GM12878 (cell line): Measurements from ENCODE around the gene DIPK1A. TPM values are rescaled to one million over a fixed set of nuclear protein-coding genes. Genes with fewer than 3 reads are reported as not detected.

ENCODE experiments used
- CHD4 ChIP-seq: fragments of 200-600 bp; sonication (generic); IDR thresholded peaks from 2 replicates; pipeline ENCODE4 v1.6.1; 2016; ENCODE audit warnings: mild to moderate bottlenecking
- CREM ChIP-seq: IDR thresholded peaks from 2 replicates; pipeline ENCODE4 v1.6.1; 2014; ENCODE audit warnings: antibody characterized with exemption, low read depth
- RFX5 ChIP-seq: IDR thresholded peaks from 2 replicates; pipeline ENCODE4 v1.6.1; 2011; ENCODE audit warnings: low read depth, low read length, improper control_type of control experiment
- TAF1 ChIP-seq: IDR thresholded peaks from 2 replicates; pipeline ENCODE4 v1.6.1; 2011; ENCODE audit warnings: mild to moderate bottlenecking, low read depth, low read length, borderline replicate concordance
- polyA plus RNA-seq, 11 experiments: library from polyadenylated mRNA; depleted of rRNA in 4 of 11; unstranded in 6 of 11; stranded (reverse) in 5 of 11; fragments of >200 nt; fragmentation: Nextera tagmentation in 4 of 11; fragmentation: Illumina TruSeq in 1 of 11; extraction: Ambion mirVana in 4 of 11; extraction: Trizol in 1 of 11; gene quantifications; 1 replicate in 1 of 11; 2 replicates in 10 of 11; pipeline versions ENCODE4 v1.2.1 to v1.2.3, GENCODE V29; 2011 to 2016; ENCODE audit warnings: inconsistent platforms in 2 of 11, missing spikeins in 2 of 11, low read depth in 1 of 11
- total RNA-seq, 4 experiments: library from RNA; depleted of rRNA in 3 of 4; stranded (reverse); fragments of >200 nt in 3 of 4; fragmentation: Illumina TruSeq in 1 of 4; extraction: Trizol in 1 of 4; gene quantifications; 2 replicates each; pipeline versions ENCODE4 v1.2.1 to v1.2.3, GENCODE V29; 2013 to 2021
- TF ChIP-seq, protein P1 (sequence below): fragments of 450-650 bp; conservative IDR thresholded peaks from 2 replicates; pipeline ENCODE4 v1.6.1; 2017; ENCODE audit warnings: mild to moderate bottlenecking, moderate library complexity
- TF ChIP-seq, protein P2 (sequence below): fragments of 450-650 bp; IDR thresholded peaks from 2 replicates; pipeline ENCODE4 v1.6.1; 2016; ENCODE audit warnings: mild to moderate bottlenecking, moderate library complexity, borderline replicate concordance

DIPK1A gene
- total and polyA plus RNA-seq, 10 of the 15 experiments (the other 5 are each of a cell fraction or from before 2014, with no cell fraction given): 4.9 to 15.0 (median 9.7) TPM

GRCh38 chr1:92854101-92854785, 107.0 kb downstream of the DIPK1A start (continued):
- TF ChIP-seq, protein P1, sequence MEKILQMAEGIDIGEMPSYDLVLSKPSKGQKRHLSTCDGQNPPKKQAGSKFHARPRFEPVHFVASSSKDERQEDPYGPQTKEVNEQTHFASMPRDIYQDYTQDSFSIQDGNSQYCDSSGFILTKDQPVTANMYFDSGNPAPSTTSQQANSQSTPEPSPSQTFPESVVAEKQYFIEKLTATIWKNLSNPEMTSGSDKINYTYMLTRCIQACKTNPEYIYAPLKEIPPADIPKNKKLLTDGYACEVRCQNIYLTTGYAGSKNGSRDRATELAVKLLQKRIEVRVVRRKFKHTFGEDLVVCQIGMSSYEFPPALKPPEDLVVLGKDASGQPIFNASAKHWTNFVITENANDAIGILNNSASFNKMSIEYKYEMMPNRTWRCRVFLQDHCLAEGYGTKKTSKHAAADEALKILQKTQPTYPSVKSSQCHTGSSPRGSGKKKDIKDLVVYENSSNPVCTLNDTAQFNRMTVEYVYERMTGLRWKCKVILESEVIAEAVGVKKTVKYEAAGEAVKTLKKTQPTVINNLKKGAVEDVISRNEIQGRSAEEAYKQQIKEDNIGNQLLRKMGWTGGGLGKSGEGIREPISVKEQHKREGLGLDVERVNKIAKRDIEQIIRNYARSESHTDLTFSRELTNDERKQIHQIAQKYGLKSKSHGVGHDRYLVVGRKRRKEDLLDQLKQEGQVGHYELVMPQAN: no peak
- TF ChIP-seq CREM (no peak), TAF1 (no peak), RFX5 (no peak), CHD4 (no peak)
- TF ChIP-seq, protein P2, sequence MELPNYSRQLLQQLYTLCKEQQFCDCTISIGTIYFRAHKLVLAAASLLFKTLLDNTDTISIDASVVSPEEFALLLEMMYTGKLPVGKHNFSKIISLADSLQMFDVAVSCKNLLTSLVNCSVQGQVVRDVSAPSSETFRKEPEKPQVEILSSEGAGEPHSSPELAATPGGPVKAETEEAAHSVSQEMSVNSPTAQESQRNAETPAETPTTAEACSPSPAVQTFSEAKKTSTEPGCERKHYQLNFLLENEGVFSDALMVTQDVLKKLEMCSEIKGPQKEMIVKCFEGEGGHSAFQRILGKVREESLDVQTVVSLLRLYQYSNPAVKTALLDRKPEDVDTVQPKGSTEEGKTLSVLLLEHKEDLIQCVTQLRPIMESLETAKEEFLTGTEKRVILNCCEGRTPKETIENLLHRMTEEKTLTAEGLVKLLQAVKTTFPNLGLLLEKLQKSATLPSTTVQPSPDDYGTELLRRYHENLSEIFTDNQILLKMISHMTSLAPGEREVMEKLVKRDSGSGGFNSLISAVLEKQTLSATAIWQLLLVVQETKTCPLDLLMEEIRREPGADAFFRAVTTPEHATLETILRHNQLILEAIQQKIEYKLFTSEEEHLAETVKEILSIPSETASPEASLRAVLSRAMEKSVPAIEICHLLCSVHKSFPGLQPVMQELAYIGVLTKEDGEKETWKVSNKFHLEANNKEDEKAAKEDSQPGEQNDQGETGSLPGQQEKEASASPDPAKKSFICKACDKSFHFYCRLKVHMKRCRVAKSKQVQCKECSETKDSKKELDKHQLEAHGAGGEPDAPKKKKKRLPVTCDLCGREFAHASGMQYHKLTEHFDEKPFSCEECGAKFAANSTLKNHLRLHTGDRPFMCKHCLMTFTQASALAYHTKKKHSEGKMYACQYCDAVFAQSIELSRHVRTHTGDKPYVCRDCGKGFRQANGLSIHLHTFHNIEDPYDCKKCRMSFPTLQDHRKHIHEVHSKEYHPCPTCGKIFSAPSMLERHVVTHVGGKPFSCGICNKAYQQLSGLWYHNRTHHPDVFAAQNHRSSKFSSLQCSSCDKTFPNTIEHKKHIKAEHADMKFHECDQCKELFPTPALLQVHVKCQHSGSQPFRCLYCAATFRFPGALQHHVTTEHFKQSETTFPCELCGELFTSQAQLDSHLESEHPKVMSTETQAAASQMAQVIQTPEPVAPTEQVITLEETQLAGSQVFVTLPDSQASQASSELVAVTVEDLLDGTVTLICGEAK: no peak
